Activated CD4-positive, alpha-beta T cell treated with anti-CD3 and anti-CD28 coated beads, Interleukin-2, amount 50 U/mL, for 1 hour (primary cell): ENCODE data around the gene EFNA2.
"Not testable (repeated sequence)": the region's sequence is repeated elsewhere in the genome, so short reads cannot be mapped to it uniquely, and the experiment has no call there.

Experiments used
- DNase-seq: peaks from one replicate; pipeline ENCODE4 v3.0.0-alpha.2; 2020

Gene EFNA2

GRCh38 chr19:1300744-1301490 is 15.2 kb downstream of the EFNA2 start:
- DNase-seq: no peak

DNA sequence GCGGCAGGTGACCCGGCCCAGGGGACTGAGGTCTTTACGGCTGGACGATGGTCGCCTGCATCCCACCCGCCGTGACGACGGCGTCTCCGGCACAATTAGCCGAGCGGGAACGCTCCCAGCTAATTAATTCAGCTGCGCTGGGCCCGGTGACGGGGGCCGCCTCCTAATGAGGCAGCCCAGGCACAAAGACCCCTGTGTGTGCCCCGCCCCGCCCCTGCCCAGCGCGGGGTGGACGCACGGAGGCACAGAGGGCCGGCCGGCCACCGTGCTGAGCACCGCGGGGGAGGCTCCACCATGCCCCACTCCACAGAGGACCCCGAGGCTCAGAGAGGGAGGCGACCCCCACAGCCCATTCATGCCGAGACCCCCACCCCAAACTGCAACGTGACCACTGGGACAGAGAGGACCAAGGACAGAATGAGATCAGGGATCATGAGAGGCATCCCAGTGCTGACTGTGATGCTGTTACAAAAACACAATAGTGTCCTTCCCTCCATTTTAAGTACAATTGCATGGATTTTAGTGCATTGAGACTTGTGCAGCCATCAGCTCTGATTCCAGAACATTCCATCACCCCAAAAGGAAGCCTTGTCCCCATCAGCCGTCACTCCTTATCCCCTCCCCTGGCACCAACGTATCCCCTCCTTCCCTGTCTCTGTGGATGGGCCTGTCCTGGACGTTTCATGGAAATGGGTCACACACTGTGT is 17.0 kb downstream of the EFNA2 start:
- DNase-seq: no peak

- DNase-seq: no peak
Observed at GRCh38 chr19:1304197-1304924, 18.7 kb downstream of the EFNA2 start.

DNA sequence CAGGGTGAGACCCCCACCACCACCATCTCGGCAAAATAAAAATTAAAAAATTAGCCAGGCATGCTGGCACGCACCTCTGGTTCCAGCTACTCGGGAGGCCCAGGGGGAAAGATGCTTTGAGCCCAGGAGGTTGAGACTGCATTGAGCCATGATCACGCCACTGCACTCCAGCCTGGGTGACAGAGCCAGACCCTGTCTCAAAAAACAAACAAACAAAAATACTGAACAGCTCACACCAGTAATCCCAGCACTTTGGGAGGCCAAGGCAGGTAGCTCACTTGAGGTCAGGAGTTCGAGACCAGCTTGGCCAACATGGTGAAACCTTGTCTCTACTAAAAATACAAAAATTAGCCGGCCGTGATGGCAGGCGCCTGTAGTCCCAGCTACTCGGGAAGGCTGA is 19.7 kb downstream of the EFNA2 start:
- DNase-seq: not testable (repeated sequence)

DNA sequence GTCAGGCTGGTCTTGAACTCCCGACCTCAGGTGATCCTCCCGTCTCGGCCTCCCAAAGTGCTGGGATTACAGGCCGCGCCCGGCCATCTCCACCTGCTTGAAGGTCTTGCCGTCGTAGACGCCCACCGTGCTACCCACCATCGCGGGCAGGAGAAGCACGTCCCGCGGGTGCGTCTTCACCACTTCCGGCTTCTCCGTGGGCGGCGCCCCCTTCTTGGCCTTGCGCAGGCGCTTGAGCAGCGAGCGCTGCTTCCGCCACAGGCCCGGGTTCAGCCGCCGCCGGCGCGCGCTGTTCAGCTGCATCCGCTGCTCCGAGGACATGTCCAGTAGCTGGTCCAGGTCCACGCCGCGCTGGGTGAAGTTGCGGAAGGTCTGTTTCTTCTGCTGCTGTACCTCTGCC is 21.6 kb downstream of the EFNA2 start:
- DNase-seq: no peak

GRCh38 chr19:1307755-1308303 is 22.2 kb downstream of the EFNA2 start:
- no peak for DNase-seq

GRCh38 chr19:1308718-1309117 is 23.0 kb downstream of the EFNA2 start:
- DNase-seq: no peak

DNA sequence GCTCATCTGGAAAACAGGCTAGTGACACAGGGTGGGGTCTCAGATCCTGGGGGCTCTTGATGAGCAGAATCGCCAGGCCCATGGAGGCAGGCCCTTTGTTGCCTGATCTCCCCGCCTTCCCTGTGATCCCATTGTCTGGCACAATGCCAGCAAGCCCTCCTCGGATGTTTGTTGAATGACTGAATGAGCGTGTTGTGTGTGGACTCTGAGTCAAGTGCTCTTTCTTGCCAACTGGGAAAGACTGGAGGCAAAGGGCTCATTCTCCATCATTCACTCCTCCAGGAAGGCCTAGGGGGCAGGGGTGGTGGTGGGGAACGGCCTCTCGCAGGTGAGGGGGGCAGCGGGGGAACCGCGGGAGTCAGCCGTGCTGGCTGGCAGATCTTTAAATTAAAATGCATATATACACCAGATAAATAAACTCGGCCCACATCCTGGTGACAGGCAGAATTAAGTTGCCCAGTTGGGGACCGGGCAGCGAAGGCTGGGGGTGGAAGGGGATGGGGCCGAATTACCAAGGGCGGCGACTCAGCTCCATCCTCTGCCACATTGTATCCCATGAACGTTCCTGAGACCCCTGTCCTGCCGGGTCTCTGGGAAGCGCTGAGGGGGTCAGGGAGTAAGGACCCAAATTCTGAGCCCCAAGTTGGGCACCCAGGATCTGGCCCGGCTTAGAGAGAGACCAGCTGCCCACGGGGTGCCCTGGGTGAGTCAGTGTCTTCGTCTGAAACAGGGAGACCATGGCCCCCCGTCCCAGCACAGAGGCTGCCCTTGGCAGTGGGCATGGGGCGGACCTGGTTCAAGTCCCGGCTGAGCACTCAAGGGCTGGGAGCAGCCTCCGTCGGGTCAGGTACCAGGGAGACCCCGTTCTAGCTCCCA is 24.5 kb downstream of the EFNA2 start:
- no peak for DNase-seq

GRCh38 chr19:1310853-1311180 is 25.1 kb downstream of the EFNA2 start:
- no peak for DNase-seq

DNA sequence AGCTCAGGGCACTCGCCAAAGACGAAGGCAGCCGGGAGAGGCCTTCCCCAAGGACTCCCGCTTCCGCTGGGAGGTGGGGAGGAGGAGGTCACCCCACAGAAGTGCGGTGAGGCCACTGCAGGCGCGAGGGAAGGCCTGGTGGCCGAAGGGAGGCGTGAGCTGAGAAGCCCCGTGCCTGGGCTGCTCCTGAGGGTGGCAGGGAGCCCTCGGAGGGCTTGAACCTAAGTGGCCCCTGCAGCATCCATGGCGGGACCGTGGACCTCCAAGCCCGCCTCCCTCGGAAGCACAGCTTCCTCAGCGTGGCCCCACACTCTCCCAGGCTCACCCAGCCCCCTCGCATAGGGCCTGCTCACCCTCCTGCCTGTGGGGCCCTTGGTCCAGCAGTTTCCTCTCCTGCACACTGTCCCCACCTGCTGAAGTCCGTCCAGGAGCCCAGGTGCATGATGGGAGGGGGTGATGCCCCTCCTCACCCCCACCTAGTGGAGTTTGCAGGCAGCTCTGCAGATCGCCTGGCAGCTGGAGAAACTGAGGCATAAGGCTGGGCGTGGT is 25.9 kb downstream of the EFNA2 start:
- no peak for DNase-seq

GRCh38 chr19:1312767-1313694 is 27.4 kb downstream of the EFNA2 start:
- no peak for DNase-seq

- DNase-seq: no peak
Observed at GRCh38 chr19:1313695-1314613, 28.3 kb downstream of the EFNA2 start.

DNA sequence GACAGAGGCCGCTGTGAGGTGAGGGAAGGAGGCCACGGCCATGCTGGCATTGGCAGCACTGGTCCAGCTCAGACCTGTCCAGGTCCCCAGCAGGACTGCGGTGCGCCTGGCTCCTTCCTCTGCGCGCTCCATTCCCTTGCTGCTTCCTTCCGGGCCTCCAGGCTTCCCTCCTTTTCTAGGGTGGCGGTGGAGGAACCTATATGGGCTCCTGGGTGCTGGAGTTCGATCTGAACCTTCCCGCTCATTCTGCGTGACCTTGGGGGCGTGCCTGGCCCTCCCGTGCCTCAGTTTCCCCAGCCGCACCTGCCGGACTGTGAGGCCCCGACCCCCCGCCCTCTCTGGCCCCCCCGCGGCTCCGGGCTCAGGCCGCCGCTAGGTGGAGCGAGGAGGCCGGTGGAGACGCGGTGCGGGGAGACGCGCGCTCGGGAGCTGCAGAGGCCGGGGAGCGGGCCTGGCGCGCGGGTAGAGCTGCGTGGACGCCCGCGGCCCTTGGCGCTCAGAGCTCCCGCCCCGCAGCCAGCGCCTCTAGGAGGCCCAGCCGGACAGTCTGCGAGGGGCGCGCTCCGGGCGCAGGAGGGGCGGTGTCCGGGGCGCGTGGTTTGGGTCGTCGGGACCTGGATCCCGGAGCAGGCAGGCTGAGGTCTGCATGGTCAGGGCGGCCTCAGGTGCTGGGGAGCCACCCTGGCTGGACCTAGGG is 29.9 kb downstream of the EFNA2 start:
- peak; percentile 18 for DNase-seq

- no peak for DNase-seq
Observed at GRCh38 chr19:1316466-1316865, 30.8 kb downstream of the EFNA2 start.

GRCh38 chr19:1317274-1318003 is 31.8 kb downstream of the EFNA2 start:
- DNase-seq: no peak

GRCh38 chr19:1318678-1319471 is 33.2 kb downstream of the EFNA2 start:
- no peak for DNase-seq

DNA sequence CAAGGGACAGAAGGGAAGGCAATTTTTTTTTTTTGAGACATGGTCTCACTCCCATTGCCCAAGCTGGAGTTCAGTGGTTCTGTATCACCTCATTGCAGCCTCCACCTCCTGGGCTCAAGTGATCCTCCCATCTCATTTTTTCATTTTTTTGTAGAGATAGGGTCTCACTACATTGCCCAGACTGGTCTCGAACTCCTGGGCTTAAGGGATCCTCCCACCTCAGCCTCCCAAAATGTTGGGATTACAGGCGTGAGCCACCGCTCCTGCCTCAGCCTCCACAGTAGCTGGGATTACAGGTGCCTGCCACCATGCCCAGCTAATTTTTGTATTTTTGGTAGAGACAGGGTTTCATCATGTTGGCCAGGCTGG is 34.6 kb downstream of the EFNA2 start:
- DNase-seq: not testable (repeated sequence)

GRCh38 chr19:1321539-1321938 is 35.9 kb downstream of the EFNA2 start:
- DNase-seq: no peak
